BJ (cell line): ENCODE results near the gene POMGNT2. TPM values are rescaled to one million over a fixed set of nuclear protein-coding genes. Genes with fewer than 3 reads are reported as not detected.
A peak's percentile ranks its signal among the peaks of the same experiment; 100 is the strongest.
"Not testable (repeated sequence)": the region's sequence is repeated elsewhere in the genome, so short reads cannot be mapped to it uniquely, and the experiment has no call there.

ENCODE experiments used
- CTCF ChIA-PET: fragments of 350-600 bp; formaldehyde crosslinking; extraction: SDS; loops from one replicate; lab custom pipeline; 2021; ENCODE audit warnings: antibody characterized with exemption, inconsistent platforms; lab: Yijun Ruan, JAX
- POLR2A ChIA-PET: fragments of 300-600 bp; sonication (Branson Sonifier 250); formaldehyde crosslinking; extraction: SDS; loops from one replicate; lab custom pipeline; 2021; ENCODE audit warnings: antibody characterized with exemption; lab: Charles Lee
- DNase-seq: peaks from one replicate; pipeline ENCODE4 v3.0.0-alpha.2; 2011; ENCODE audit warnings: low read depth
- H3K27me3 ChIP-seq: 2 replicates; pipeline ENCODE4 v1.6.0; 2011; ENCODE audit warnings: low read length; ENCODE audit not compliant: control insufficient read depth, insufficient read depth
- H3K36me3 ChIP-seq: 2 replicates; pipeline ENCODE4 v1.5.1; 2011; ENCODE audit warnings: low read length; ENCODE audit not compliant: control insufficient read depth, insufficient read depth
- H3K4me3 ChIP-seq: 2 replicates; pipeline ENCODE4 v1.5.1; 2011; ENCODE audit warnings: low read depth, mild to moderate bottlenecking, control low read depth, low read length
- polyA plus RNA-seq: library from polyadenylated mRNA; depleted of rRNA; stranded (reverse); fragments of >200 nt; gene quantifications from 2 replicates; pipeline ENCODE4 v1.2.3, GENCODE V29; 2011
- TF ChIP-seq, protein P1 (sequence below): IDR thresholded peaks from 2 replicates; pipeline ENCODE4 v1.5.1; 2011; ENCODE audit warnings: low read depth, mild to moderate bottlenecking, control low read depth, inconsistent platforms, low read length, moderate library complexity; ENCODE audit not compliant: insufficient read depth

Gene POMGNT2
- polyA plus RNA-seq, 1 experiment, result 20.0 TPM

DNA sequence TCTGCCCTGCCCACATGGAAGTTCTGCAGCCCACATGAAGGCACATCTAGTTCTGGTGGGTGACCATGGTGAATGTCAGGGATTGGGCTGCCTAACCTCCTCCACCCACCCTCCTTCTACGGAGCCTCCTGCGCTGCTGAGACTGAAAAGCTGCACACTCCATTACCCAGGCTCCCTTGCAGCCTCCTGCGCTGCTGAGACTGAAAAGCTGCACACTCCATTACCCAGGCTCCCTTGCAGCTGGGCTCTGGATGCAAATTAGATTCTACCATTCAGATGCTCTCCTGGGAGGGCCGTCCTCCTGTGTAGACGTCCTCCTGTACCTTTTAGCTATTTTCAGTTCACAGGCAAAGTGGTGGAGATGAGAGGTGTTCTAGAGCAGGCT, 32.1 kb downstream of the POMGNT2 start:
- TF ChIP-seq, protein P1, sequence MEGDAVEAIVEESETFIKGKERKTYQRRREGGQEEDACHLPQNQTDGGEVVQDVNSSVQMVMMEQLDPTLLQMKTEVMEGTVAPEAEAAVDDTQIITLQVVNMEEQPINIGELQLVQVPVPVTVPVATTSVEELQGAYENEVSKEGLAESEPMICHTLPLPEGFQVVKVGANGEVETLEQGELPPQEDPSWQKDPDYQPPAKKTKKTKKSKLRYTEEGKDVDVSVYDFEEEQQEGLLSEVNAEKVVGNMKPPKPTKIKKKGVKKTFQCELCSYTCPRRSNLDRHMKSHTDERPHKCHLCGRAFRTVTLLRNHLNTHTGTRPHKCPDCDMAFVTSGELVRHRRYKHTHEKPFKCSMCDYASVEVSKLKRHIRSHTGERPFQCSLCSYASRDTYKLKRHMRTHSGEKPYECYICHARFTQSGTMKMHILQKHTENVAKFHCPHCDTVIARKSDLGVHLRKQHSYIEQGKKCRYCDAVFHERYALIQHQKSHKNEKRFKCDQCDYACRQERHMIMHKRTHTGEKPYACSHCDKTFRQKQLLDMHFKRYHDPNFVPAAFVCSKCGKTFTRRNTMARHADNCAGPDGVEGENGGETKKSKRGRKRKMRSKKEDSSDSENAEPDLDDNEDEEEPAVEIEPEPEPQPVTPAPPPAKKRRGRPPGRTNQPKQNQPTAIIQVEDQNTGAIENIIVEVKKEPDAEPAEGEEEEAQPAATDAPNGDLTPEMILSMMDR, result no peak
- H3K27me3 ChIP-seq, result no peaks in the 10 kb centered on the region
- ChIA-PET POLR2A (no interaction called here), CTCF (no interaction called here)
- no peak for DNase-seq
- H3K4me3 ChIP-seq, result no peak overlapping the region
- no peaks in the 10 kb centered on the region for H3K36me3 ChIP-seq

DNA sequence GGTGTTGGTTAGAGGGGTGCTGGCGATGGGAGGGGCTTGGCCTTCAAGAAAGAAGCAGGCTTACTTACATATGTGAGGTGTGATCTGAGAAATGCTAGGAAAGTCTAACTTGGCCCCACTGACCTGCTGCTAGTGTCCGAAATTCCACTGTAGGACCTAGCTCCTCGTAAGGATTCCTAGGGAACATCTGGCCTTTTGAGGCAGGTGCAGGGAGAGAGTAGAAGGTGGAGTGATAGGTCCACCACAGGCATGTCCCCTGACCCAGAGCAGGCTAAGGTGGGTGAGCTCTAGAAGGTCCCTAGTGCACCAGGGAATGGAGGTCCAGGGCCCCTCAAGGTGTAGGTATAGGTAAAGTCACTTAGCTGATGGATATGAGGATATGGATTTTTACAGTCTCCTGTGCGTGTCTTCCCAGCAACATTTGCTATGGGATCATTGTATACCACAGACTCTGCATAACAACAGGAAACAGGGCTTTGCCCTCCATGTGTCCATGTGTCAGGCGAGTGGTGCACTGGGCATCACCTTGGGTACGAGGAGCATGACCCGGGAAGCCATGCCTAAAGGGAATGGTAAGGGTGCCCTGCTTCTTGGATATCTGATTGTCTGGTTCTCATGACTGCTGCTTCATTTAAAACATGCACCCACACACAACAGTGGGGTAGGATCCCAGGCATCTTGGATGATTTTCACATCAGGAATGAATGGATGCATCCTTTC, 32.6 kb downstream of the POMGNT2 start:
- no peaks in the 10 kb centered on the region for H3K36me3 ChIP-seq
- CTCF ChIA-PET, result interaction anchor here (0.5 kb wide), 1 partner anchor 26 kb away, joined by 3 read pairs; no protein-coding TSS in a partner anchor
- DNase-seq, result no peak
- no peaks in the 10 kb centered on the region for H3K27me3 ChIP-seq
- TF ChIP-seq, protein P1, result no peak
- POLR2A ChIA-PET, result no interaction called here
- H3K4me3 ChIP-seq, result no peak overlapping the region

DNA sequence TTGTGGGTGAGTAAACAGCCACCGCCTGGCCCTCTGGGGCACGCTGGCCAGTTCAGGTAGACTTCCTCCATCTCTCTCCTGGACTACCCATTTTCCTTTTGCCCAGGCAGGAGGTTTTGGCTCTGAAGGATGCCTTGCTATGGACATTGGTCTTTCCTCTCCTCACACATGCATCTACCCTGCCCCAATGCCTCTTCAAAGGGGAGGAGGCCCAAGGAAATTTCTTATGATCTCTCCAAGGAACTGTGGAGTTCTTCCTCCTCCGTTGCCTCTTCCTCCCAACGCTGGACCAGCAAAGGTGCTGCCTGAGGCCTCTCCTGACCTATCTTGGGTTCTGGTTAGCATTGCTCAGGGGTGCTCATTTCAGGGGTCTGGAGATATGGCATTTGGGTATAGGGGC, 33.5 kb downstream of the POMGNT2 start:
- no peak for DNase-seq
- no peaks in the 10 kb centered on the region for H3K27me3 ChIP-seq
- no peak overlapping the region for H3K4me3 ChIP-seq
- ChIA-PET CTCF (no interaction called here), POLR2A (no interaction called here)
- no peaks in the 10 kb centered on the region for H3K36me3 ChIP-seq
- TF ChIP-seq, protein P1, result no peak

DNA sequence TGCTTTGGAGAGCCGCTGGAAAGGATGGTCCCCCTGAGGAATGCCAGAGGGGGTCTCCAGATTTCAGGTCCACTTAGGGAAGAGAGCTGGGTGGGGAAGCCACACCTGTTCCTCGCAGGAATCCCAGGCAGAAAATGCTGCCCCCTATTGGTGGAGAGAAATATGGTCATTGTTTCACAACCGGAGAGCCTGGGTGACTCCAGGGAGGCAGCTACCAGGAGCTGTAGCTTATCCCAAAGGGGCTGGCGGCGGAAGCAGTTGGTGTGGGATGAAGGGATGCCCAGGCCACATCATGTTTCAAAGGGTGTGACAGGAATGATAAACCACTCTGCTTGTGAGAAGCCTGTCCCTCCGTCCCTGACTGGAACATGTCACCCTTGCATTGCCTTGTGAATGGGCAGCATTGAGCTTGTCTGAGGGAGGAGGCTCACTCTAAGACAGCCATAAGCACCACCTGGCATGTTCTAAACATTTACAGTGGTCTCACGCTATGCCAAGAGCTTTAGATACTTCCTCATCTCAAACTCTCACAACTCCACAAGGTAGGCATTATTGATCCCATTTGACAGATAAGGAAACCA, 34.5 kb downstream of the POMGNT2 start:
- TF ChIP-seq, protein P1, result peak; percentile 38; the same call in 1 of the 2 replicates
- ChIA-PET CTCF (interaction anchor here (0.8 to 1.3 kb wide), 2 partner anchors 24 to 110 kb away, joined by 3 read pairs; no protein-coding TSS in a partner anchor), POLR2A (no interaction called here)
- Histone ChIP-seq H3K36me3 (no peaks in the 10 kb centered on the region), H3K4me3 (no peak overlapping the region), H3K27me3 (no peaks in the 10 kb centered on the region)
- no peak for DNase-seq

DNA sequence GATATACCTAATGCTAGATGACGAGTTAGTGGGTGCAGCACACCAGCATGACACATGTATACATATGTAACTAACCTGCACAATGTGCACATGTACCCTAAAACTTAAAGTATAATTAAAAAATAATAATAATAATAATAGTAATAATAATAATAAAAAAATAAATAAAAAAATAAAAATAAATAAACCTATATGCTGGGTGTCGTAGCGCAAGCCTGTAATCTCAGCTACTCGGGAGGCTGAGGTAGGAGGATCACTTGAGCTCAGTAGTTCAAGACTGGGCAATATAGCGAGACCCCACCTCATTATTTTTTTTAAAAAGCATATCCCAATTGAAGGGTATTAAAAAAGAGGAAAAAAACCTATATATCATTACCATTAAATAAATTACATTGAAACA, 35.2 kb downstream of the POMGNT2 start:
- DNase-seq, H3K27me3 ChIP-seq, H3K4me3 ChIP-seq, POLR2A ChIA-PET, H3K36me3 ChIP-seq: not testable (repeated sequence)
- CTCF ChIA-PET, result interaction anchor here (1.3 kb wide), 1 partner anchor 109 kb away, joined by 3 read pairs; no protein-coding TSS in a partner anchor
